Measurements from ENCODE around the gene C9orf57.
"Not testable (repeated sequence)": the region's sequence is repeated elsewhere in the genome, so short reads cannot be mapped to it uniquely, and the experiment has no call there.

Gene C9orf57, protein sequence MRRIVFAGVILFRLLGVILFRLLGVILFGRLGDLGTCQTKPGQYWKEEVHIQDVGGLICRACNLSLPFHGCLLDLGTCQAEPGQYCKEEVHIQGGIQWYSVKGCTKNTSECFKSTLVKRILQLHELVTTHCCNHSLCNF

DNA sequence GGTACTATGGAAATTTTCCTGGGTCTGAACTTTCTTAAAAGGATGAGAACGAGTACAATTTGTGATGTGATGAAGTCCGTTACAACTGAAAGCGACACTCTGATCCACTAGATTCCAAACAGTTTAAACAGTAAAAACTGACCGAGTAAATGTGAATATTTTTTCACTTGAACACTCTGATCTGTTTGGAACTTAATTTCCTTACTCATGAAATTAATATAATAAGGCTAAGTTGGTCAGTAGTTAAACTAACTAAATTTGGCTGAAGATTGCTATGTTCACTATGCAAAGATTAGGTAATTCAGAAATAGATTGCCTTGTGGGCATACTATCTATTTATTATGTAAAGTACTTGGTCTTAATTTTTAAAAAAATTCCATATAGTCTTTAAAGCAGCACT is at the start of gene C9orf57:
Gene C9orf57, minus strand, starts transcription at position 101 of the 400 bp plus-strand sequence. CDS start 1,282 bp downstream, outside the sequence.
- DNase-seq, result no peak

DNA sequence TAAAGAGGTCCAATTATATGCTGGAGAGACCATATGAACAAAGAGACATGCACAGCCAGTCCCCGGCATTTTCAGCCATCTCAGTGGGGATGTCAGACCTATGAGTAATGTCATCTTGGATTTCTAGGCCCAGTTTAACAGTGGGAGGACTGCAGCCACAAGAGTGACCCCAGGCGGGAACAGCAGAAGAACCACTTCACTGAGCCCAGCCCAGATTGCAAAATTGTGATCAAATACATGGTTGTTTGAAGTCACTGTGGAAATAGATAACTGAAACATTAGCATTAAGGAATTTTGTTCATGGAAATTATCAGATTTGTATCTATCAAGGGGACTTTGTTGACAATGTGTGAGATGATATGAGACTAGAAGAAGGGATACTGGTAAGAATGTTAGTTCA is 42.1 kb upstream of the C9orf57 start:
- DNase-seq, result no peak

DNA sequence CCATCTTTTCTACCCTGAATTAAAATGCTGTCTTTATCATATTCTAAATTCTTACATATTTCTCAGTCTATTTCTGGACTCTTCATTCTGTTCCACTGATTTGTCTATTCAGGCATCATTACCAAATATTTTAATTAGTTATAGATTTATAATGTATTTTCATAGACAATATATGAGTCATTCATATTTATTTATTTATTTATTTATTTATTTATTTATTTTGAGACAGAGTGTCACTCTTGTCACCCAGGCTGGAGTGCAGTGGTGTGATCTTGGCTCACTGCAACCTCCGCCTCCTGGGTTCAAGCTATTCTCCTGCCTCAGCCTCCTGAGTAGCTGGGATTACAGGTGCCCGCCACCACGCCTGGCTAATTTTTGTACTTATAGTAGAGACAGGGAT is 35.1 kb upstream of the C9orf57 start:
- DNase-seq, result not testable (repeated sequence)

DNA sequence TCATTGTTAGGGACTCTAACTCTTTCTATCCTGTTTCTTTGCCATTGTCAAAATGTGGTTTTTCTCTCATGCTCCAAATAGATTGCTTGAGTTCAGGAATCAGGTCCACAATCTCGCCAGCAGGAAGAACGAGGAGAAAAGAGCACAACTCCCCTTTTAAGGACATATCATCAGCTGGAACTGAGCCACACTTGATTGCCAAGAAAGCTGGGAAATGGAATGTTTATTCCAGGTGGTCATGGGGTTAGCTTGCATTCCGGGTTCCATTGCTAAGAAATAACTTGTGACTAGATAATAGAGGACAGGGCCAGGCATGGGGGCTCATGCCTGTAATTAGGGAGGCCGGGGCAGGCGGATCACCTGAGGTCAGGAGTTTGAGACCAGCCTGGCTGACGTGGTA is 32.4 kb upstream of the C9orf57 start:
- no peak for DNase-seq

DNA sequence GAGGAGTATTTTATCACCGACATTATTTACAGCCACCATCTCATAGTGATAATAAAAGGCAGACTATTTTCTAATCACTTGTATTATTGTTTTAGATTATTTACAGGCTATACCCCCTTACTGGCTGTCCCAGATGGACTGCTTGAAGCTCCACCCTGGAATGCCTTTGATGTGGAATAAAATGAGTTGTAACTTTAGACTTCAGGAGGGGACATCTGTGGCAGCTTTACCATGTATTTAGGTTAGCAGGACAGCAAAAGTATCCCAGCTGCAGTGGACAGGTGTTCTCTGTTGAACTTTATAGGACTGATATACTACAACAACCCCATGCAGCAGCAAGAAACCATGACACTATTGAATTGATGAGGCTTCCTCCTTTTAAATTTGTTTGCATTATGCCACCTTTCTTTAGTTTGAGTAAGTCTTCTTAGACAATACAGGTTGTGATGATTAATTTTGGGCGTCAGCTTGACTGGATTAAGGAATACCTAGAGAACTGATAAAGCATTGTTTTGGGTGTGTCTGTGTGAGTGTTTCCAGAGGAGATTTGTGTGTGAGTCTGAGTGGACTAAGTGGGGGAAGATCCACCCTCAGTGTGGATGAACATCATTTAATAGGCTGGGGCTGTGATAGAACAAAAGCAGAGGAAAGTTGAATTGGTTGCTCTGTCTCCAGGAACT is 29.2 kb upstream of the C9orf57 start:
- no peak for DNase-seq

DNA sequence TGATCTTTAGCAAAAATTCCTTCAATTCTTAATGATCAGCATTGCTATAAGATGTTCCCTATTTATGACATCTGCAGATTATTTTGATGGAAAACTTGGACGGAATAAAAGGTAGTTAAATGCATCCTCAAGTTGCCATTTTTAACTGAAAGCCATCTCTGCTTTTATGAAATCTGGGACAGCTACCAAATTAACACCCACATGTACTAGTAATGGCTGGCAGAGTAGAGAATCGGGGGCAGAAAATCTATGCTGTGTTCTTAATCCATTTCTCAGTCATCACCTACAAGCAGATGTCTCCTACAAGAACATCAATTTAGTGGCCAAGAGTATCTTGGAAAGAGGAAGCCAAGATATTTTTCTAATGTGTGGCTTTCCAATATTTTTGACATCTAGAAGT is 22.1 kb upstream of the C9orf57 start:
- DNase-seq, result no peak

DNA sequence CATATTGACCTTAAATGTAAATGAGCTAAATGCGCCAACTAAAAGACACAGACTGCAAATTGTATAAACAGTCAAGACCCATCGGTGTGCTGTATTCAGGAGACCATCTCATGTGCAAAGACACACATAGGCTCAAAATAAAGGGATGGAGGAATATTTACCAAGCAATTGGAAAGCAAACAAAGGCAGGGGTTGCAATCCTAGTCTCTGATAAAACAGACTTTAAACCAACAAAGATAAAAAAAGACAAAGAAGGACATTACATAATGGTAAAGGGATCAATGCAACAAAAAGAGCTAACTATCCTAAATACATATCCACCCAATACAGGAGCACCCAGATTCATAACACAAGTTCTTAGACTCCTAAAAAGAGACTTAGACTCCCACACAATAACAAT is 14.3 kb upstream of the C9orf57 start:
- not testable (repeated sequence) for DNase-seq

DNA sequence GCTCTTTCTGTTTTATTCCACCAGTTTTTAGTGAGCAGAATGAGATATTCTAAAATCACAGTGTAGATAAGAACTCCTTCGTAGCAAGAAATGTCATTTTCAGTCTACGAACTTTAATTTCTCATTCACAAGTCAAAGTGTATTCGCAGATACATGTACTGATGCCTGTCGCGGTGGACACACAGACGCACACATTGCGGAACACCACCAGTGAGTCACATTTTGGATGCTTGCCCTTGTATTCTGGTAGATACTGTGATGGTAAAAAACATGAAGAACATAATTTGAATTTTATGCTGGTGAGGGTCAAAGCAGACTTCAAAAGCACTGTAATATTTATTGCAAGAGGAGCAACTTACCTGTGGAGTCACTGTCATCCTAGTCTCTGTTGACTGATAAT is 4.7 kb upstream of the C9orf57 start:
- no peak for DNase-seq

DNA sequence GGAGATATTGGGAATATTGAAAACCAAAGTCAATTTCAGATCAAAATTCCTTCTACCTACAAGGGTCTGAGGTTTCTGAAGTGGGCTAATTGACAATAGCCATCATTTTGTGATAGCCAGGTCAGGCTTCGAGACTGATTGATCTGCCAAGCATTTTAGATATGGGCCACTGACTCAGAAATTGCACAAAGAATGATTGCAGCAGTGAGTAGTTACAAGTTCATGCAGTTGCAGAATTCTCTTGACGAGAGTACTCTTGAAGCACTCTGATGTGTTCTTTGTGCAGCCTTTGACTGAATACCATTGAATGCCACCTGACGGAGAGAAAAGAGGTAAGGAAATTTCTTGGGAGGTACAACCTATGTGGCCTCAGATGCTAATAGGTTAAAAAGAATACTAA is 8.3 kb downstream of the C9orf57 start:
- no peak for DNase-seq

DNA sequence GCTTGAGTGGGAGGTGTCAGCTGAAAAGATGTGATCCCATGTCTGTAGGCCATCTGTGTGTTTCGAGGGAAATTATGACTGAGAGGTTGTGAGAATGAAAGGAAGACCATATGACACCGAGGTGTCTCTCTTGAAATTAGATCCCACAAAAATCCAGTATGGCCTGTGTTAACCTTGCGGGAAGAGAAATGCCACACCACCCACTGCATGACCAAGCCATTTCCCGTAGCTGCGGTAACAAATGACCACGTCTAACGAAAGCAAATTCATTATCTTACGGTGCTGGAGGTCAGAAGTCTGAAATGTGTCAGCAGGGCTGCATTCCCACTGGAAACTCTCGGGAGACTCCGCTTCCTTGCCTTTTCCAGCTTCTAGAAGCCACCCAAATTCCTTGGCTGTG is 11.6 kb downstream of the C9orf57 start:
- no peak for DNase-seq

DNA sequence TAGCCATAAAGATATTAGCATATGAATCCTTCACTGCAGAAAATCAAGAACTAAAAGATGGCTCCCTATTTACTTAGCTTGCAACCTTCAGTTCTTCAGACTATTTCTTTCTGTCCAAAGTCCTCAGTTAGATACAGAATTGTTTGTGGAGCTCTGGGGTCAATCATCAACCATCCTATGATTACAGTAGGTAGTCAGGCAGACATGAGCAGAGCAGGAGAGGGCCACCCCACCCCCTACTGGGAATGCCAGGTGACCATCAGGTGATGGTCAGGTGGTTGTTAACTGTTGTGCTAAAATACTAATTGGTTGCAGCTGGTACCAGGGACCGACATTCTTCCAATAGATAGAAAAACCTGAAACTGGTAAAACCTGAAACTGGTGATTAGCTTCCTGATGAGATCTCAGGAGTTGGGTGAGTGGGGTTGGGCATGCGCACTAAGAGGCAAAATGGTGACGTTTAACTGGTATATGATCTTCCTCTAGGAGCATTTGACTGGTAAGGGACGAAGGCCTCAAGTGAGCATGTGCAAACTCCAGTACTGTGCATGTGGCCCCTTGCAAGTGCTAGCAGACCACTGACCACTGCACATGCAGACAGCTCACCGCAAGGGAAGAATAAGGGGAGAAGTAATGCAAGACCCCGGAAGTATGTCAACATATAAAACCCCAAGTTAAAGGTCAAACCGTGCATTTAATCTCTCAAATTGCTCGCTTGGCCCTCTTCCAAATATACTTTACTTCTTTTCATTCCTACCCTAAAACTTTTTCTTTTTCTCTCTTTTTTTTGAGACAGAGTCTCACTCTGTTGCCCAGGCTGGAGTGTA is 13.6 kb downstream of the C9orf57 start:
- DNase-seq, result no peak

DNA sequence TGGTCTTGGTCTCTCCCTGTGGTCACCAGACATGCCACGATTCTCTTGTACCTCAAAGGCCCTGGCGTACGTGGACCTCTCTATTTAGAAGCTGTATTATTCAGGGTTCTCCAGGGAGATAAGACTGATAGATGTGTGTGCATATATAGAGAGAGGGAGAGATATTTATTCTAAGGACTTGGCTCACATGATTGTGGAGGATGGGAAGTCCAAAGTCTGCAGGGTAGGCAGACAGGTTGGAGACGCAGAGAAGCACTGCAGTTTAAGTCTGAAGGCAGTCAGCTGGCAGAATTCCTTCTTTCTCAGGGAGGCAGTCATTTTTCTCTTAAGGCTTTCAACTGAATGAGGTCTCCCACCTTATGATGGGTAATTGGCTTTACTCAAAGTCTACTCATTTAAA is 16.3 kb downstream of the C9orf57 start:
- DNase-seq, result no peak

DNA sequence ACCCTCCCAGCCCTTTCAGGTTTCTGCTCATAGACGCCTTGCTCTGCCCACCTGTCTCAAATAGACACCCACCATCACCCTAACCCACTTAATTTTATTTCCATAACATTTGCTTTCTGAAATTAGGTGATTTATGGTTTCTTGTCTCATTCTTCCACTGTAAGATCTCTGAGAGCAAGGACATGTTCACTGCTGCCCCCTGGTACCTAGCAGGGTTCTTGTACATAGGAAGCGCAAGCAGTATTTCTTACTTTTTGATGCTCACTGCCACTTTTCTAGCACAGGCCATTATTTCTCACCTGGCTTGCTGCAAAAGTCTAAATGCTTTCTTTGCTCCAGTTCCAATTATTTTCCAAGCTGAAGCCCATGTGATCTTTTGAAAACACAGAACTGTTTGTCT is 16.8 kb downstream of the C9orf57 start:
- no peak for DNase-seq

DNA sequence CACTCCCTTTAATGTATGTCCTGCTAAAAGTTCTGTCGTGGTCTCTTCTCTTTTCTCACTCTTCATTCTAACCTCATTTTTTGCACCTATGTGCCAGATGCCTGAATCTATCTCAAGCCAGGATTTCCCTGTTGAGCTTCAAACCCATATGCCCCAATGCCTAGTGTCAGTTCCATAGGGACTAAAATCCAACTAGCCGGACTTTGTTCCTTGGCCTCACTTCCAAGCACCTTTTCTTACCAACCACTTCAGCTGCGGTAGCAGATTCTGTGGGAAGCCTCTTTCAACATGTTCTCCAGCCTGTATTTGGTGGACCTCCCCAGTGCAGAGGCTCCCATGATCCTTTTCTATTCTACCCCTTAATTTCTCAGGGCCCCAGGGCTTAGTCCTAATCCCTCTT is 17.5 kb downstream of the C9orf57 start:
- no peak for DNase-seq

DNA sequence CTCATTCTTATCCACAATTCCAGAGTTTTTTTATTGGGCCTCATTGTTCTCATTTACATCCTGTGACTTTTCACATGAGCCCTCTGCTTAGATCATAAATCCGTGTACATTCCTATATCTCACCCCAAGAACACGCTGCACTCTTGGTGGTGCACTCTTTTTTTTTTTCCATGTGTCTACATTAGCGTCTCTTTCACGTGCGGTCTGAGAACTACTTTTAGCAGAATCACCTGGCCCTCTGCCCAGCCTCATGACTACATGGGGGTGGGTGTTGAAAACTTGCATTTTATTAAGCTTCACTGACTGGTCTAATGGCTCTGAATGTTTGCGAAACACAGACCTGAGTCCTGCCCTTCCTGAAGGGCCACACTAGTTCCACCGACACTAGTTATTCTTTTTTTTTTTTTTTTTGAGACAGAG is 18.6 kb downstream of the C9orf57 start:
- DNase-seq, result no peak

DNA sequence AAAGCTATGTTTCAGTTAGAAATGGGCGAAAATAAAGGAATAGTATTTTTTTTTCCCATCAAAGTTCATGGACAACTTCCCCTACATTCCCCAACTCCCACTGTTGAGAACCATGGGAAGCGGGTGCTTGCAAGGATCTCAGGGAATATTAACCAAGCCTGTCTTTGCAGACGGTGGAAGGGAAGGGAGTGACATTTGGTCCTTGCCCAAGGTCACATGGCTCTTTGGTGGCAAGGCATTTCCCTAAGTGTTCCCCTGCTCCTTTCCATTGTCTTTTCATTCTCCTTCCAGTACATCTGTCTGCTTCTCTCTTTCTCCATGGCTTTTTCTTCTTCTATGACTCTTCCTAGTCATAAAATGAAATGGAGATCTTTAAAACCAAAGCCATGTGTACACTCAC is 19.0 kb downstream of the C9orf57 start:
- DNase-seq, result no peak

DNA sequence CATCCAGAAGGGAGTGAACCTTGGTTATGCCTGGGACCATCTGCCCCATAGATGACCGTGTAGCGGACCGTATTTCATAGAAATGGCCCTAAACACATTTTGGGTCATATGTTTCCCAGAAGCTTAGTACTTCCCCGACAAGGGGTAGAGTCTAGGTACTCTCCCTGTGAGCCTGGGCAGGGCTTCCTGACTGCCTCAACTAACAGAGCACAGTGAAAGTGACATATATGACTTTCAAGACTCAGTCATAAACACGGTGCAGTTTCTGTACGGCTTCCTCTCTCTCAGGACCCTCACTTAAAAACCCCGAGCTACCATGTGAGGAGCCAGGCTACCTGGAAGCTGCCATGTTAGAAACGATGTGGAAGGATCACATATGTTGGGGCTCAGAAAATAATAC is 20.9 kb downstream of the C9orf57 start:
- peak in 1 of 56 donors; percentile 36 for DNase-seq

DNA sequence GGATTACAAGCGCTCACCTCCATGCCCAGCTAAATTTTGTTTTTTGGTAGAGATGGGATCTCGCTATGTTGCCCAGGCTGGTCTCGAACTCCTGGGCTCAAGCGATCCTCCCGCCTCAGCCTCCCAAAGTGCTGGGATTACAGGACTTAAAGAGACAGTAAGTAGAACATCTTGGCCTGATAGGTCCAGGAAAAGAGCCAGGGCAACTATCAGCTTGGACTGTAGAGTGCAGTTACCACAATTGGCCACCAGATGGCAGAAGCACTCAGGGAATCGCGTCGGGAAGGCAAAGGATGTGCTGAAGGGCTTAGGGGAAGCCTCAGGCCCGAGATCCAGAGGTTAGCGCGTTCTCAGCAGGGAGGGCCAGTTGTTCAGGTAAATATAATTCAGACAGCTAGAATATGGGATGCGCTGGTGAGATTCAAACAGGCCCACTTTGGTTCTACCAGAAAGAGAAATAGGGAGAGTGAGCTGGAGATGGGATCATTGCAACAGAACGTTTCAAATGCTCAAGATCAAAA is 21.5 kb downstream of the C9orf57 start:
- peak in 53 of 56 donors; percentile 2 to 89 (median 63) for DNase-seq

DNA sequence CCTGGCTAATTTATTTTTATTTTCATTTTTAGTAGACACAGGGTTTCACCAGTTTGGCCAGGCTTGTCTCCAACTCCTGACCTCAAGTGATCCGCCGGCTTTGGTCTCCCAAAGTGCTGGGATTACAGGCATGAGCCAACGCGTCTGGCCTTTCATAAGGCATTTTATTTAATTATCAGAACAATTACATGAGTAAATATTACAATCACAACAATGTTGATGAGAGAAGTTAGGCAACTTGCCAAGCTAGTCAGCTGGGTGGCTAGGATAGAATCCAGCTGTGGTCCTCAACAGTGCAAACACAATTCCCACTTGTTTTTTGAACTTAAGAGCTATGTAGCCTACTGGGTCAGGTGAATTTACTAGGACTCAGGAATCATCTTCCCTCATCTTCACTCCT is 22.0 kb downstream of the C9orf57 start:
- peak in 4 of 56 donors; percentile 2 to 26 (median 10) for DNase-seq

DNA sequence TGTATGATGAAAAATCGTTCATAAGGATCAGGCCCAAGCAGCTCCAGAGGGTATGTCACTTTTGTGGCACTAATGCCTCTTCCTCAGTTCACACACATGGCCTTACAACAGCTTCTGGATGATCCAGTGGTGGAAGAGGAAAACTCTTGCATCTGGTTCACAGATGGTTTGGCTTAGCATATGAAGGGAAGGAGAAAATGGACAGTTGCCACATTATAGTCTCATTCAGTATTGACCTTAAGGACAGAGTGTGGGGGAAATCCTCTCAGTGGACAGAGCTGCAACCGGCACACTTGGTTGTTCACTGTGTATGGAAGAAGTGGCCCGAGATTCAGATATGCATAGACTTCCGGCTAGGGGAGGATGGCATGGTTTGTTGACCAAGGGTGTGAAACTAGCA is 22.8 kb downstream of the C9orf57 start:
- no peak for DNase-seq

DNA sequence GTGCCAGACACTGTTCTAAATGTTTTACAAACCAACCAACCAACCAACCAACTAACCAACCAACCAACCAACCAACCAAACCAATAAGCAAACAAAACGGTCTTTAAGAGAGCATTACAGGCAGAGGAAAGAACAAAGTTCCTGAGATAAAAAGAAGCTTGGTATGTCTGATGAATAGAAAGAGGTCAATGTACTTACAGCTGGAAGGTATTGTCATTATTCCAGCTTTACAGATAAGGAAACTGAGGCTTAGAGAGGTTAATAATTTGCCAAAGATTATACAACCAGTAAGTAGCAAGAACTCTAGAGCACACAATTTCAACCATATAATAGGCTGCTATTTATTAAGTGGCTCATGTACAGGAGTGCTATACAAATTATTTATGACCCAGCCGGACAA is 29.6 kb downstream of the C9orf57 start:
- DNase-seq, result no peak

DNA sequence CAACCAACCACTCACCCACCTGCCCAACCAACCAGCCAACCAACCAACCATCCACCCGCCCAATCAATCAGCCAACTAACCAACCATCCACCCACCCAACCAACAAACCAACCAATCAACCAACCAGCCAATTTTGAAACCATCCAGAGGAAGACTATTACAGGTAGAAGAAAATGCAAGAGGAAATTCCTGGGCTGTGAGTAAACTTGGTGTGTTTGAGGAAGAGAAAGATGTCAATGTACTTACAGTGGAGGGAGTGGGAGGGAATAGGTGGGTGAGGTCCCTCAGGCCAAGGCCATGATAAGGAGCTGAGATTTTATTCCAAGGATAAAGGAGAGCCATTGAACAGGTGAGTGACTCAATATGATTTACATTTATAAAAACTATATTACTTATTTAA is 30.4 kb downstream of the C9orf57 start:
- DNase-seq, result no peak
